SK-MEL-5 (cell line): ENCODE measurements around the gene CPO. TPM values are rescaled to one million over a fixed set of nuclear protein-coding genes. Genes with fewer than 3 reads are reported as not detected.
"Not testable (repeated sequence)": the region's sequence is repeated elsewhere in the genome, so short reads cannot be mapped to it uniquely, and the experiment has no call there.

Source experiments
- DNase-seq: peaks from one replicate; pipeline ENCODE4 v3.0.0-alpha.2; 2016; ENCODE audit warnings: low read depth, low spot score
- in situ Hi-C: cut with HindIII; loops from 2 replicates; pipeline ENCODE4 v1.10.0; 2016; ENCODE audit warnings: low sequenced_read_pairs, high pct_unique_total_duplicates, low pct_unique_long_range_greater_than_20kb
- polyA plus RNA-seq, 2 experiments: library from polyadenylated mRNA; depleted of rRNA; stranded (reverse); fragments of >200 nt; gene quantifications; 2 replicates each; pipeline ENCODE4 v1.2.3, GENCODE V29; 2015
- total RNA-seq: library from RNA; depleted of rRNA; stranded (reverse); fragments of >200 nt; shearing (Covaris generic); gene quantifications from 2 replicates; pipeline ENCODE4 v1.2.3, GENCODE V29; 2014; rRNA removed

Gene CPO, protein sequence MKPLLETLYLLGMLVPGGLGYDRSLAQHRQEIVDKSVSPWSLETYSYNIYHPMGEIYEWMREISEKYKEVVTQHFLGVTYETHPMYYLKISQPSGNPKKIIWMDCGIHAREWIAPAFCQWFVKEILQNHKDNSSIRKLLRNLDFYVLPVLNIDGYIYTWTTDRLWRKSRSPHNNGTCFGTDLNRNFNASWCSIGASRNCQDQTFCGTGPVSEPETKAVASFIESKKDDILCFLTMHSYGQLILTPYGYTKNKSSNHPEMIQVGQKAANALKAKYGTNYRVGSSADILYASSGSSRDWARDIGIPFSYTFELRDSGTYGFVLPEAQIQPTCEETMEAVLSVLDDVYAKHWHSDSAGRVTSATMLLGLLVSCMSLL
- total RNA-seq: not detected in 2 replicates
- not detected in 2 replicates for polyA plus RNA-seq (2015; cell fraction: cytosol; rRNA removed)
- not detected in 2 replicates for polyA plus RNA-seq (2015; cell fraction: nucleus; rRNA removed)

DNA sequence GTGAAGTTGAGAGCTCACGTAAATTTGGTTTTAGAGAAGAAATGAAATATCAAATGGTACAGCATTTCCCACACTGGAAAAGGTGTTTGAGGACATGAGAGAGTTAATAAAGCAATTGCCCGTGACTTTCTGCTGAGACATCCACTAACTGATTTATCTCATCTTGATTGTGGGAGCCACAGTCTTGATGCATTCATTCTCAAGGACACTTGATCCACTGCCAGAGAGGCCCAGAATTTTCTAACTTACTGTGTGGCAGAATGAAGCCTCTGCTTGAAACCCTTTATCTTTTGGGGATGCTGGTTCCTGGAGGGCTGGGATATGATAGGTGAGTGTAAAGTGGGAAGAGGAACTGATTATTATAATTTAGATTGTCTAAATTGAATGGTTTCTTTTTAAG lies at the start of gene CPO:
Gene CPO, plus strand, starts transcription at position 179 of the 400 bp plus-strand sequence. Its CDS starts 82 bp downstream, at position 261.
- in situ Hi-C loops: no loop called here
- no peak for DNase-seq

GRCh38 chr2:206890179-206890578 lies 49.1 kb upstream of the CPO start:
- no peak for DNase-seq
- in situ Hi-C loops: no loop called here

DNA sequence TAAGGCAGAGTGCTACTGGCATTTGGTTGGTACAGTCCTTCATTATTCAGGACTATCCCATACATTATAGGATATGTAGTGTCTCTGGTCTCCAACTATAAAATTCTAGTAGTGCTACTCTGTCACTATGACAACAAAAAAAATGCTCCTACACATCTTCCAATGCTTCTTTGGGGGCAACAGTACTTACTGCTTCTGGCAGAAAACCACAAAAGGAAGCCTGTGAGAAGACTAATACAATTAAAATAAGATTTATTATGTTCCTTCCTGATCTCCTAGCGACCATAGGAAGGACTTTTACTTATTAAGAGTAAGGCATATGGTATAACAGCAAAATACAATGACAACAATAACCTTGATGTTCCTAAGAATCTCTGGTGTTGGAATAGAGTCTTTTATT lies 48.4 kb upstream of the CPO start:
- in situ Hi-C loops: no loop called here
- no peak for DNase-seq

- in situ Hi-C loops: no loop called here
- peak; percentile 36 for DNase-seq
Observed at GRCh38 chr2:206915121-206915520, 24.2 kb upstream of the CPO start.

DNA sequence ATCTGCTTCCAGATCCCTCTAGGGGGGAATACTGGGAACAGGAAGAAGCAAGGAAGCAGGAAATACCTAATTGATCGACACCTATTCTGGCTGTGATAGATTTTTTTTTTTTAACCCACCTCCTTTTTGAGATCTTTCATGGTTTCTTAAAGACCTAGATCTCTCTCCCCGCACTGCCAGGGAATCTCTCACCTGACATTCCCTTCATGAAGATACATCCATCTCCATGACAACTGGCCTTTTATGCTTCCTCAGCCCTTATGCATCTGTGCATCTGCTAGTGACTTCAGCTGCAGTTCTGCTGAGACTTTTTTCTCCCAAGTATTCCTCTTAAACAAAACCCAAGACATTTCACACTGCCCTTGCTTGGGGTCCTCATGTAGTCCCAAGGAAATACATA lies 21.1 kb upstream of the CPO start:
- in situ Hi-C loops: no loop called here

DNA sequence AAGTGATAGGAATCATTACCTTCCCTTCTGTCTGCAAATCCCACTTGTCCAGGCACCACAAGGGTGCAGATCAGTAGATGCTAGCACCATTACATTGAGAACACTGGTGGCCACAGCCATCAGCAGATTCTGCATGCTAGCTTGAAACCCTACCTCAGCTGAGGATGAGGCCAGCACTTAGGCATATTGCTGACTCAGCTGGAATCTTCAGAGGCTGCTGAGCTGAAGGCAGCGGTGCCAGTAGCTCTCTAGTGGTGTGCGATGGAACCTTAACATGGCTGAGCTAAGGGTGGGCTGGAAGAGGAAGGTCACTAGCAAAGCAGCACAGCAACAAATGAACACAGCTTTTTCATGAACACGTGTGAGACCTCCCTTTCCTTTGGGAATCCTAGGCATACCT lies 19.0 kb upstream of the CPO start:
- DNase-seq: no peak
- in situ Hi-C loops: no loop called here

More for the DNA sequence above, 21.1 kb upstream of the CPO start:
- no peak for DNase-seq

DNA sequence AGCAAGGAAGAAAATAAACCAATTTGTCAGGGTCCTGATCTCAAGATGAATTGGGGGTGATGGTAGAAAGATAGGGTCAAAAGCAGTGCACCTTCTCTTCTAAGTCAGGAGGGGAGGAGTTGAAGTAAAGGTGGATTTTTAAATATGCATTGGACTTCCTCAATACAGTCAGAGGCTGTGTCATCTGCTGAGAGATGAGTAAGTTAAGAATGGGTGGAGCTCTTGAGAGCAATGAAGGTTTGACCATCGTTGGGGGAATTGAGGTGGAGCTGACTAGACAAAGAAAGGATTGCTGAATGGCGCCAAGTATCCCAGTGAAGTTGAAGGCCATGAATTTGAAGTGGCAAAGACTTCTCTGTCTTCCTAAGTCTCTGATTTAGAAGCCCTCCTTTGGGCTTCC lies 18.4 kb upstream of the CPO start:
- DNase-seq: no peak
- in situ Hi-C loops: no loop called here

GRCh38 chr2:206921529-206921928 lies 17.8 kb upstream of the CPO start:
- in situ Hi-C loops: no loop called here
- no peak for DNase-seq

GRCh38 chr2:206935991-206936842 lies 3.1 kb upstream of the CPO start:
- in situ Hi-C loops: no loop called here
- DNase-seq: no peak

DNA sequence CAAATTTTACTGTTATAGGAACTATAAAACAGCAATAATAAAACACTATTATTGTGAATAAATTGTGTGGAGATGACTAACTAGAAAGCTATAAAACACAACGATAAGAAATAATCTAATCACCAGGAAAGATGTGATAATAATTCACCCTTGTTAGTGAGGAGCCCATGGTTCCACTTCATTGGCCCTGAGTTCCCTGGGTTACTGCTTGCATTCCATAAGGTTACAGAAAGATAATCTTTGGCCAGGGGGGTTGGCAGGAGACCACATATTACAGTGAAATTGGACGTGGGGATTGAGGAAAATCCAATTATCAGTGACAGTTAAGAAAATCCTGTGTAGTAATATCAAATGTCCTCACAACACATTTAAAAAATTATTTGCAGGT lies 2.5 kb upstream of the CPO start:
- in situ Hi-C loops: no loop called here
- DNase-seq: no peak

DNA sequence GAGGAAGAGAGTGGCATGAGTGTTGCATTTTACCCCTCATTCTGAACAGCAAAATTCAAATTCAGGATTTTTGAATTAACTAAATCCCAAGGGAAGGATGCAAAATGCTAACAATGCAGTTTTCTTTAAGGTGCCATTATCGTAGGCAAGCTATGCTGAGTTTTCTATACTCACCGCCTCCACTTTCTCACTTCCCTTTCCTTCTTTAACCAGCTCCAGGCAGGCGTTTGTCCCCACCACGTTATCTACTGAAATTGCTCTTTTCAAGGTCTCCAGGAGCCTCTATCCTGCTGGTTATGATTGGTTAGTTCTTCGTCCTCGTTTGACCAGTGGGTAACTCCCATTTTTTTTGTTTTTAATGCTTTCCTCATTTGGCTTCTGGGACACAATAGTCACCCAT lies 1.8 kb upstream of the CPO start:
- no peak for DNase-seq

DNA sequence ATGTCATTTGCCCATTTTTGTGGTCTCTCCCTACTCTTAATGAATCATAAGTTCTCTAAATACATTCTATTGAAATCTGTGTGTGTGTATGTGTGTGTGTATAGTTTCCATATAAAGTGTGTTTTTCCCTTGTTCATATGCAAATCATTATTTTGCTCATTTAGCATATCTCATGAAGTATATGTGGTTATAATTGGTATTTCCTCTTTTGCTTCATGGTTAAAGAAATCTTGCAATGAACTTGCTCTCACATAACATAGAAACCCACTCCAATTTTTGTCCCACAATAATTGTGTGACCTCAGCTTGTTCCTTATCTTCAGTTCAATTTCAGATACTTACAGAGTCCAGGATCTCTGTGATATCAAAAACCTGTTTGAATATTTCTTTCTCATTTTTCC lies 1.2 kb downstream of the CPO start:
- in situ Hi-C loops: no loop called here
- DNase-seq: no peak

More for the DNA sequence above, 1.8 kb upstream of the CPO start:
- in situ Hi-C loops: no loop called here

- in situ Hi-C loops: no loop called here
- no peak for DNase-seq
Observed at GRCh38 chr2:206942592-206943478, 3.5 kb downstream of the CPO start.

DNA sequence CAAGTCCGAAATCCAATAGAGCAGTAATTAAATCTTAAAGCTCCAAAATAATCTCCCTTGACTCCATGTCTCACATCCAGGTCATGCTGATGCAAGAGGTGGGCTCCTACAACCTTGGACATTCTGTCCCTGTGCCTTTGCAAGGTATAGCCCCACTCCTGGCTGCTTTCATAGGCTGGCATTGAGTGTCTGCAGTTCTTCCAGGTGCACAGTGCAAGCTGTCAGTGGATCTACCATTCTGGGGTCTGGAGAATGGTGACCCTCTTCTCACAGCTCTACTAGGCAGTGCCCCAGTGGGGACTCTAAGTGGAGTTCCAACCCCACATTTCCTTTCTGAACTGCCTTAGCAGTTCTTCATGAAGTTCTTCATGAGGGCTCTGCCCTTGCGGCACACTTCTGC lies 14.1 kb downstream of the CPO start:
- DNase-seq, in situ Hi-C loops: not testable (repeated sequence)

GRCh38 chr2:206955253-206955652 lies 15.9 kb downstream of the CPO start:
- in situ Hi-C loops: no loop called here
- no peak for DNase-seq

DNA sequence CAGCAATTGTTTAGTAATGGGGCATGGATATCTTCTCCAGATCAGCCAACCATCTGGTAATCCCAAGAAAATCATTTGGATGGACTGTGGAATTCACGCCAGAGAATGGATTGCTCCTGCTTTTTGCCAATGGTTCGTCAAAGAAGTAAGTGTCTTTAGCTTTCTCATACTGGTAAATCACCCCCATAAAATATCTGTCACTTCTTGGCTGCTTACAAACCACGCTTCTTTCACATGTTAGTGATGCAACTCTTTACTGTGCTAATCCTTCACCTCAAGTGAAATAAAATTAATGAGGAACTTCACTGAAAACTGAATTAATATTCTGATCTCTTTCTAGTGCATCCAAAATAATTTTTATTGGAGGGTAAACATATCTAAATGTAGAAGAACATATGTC lies 18.9 kb downstream of the CPO start:
- in situ Hi-C loops: no loop called here
- no peak for DNase-seq

GRCh38 chr2:206962966-206963365 lies 23.6 kb downstream of the CPO start:
- DNase-seq: no peak
- in situ Hi-C loops: no loop called here
